DND-41 (cell line): ENCODE measurements around the gene SLC36A2.

Source experiments
- ATAC-seq: fragments of 200-7000 bp; cut with Tn5 transposase; 3 replicates; pipeline ENCODE4 v1.9.1; 2021; ENCODE audit warnings: low read depth; ENCODE audit not compliant: insufficient read depth
- DNase-seq: peaks from one replicate; pipeline ENCODE4 v3.0.0-alpha.2; 2020
- H2AFZ ChIP-seq: 2 replicates; pipeline ENCODE4 v1.6.0; 2012; ENCODE audit warnings: low read depth, low read length
- H3K27ac ChIP-seq: 2 replicates; pipeline ENCODE4 v1.5.1; 2012; ENCODE audit warnings: low read length, inconsistent platforms
- H3K27me3 ChIP-seq: fragments of 200-600 bp; sonication (generic); 2 replicates; pipeline ENCODE4 v1.6.0; 2012; ENCODE audit warnings: low read length, mild to moderate bottlenecking, inconsistent platforms; ENCODE audit not compliant: insufficient read depth, poor library complexity
- H3K36me3 ChIP-seq: 2 replicates; pipeline ENCODE4 v1.5.1; 2012; ENCODE audit warnings: low read length, inconsistent platforms; ENCODE audit not compliant: insufficient read depth
- H3K4me1 ChIP-seq: 2 replicates; pipeline ENCODE4 v1.5.1; 2012; ENCODE audit warnings: mild to moderate bottlenecking, low read length; ENCODE audit not compliant: insufficient read depth
- H3K4me2 ChIP-seq: 2 replicates; pipeline ENCODE4 v1.6.0; 2012; ENCODE audit warnings: mild to moderate bottlenecking, moderate library complexity, low read length, inconsistent platforms; ENCODE audit not compliant: insufficient read depth
- H3K4me3 ChIP-seq, 2 experiments: fragments of 200-600 bp in 1 of 2; shearing (Covaris generic) in 1 of 2; 2 replicates each; pipeline ENCODE4 v1.5.1; 2012 to 2016; ENCODE audit warnings: inconsistent platforms in 2 of 2, low read length in 2 of 2, mild to moderate bottlenecking in 2 of 2, low read depth in 1 of 2, moderate library complexity in 1 of 2
- H3K79me2 ChIP-seq: 2 replicates; pipeline ENCODE4 v1.6.0; 2012; ENCODE audit warnings: low read length, inconsistent platforms; ENCODE audit not compliant: insufficient read depth
- H3K9ac ChIP-seq: 2 replicates; pipeline ENCODE4 v1.6.0; 2012; ENCODE audit warnings: low read depth, mild to moderate bottlenecking, inconsistent platforms, low read length, moderate library complexity
- H3K9me3 ChIP-seq: 2 replicates; pipeline ENCODE4 v1.5.1; 2012; ENCODE audit warnings: low read length, moderate library complexity, mild to moderate bottlenecking, inconsistent platforms; ENCODE audit not compliant: insufficient read depth, severe bottlenecking
- H4K20me1 ChIP-seq: 2 replicates; pipeline ENCODE4 v1.6.0; 2012; ENCODE audit warnings: low read length; ENCODE audit not compliant: insufficient read depth
- CTCF ChIP-seq: IDR thresholded peaks from 2 replicates; pipeline ENCODE4 v1.5.1; 2012; ENCODE audit warnings: borderline replicate concordance, low read length, moderate library complexity, mild to moderate bottlenecking; ENCODE audit not compliant: poor library complexity, severe bottlenecking; ENCODE audit errors: extremely low read depth
- EZH2 ChIP-seq: IDR thresholded peaks from 3 replicates; pipeline ENCODE4 v1.6.1; 2012; ENCODE audit warnings: borderline replicate concordance, low read depth, mild to moderate bottlenecking, moderate library complexity, low read length, inconsistent platforms; ENCODE audit not compliant: severe bottlenecking

The SLC36A2 gene

GRCh38 chr5:151270599-151270998 lies 76.8 kb downstream of the SLC36A2 start:
- H4K20me1 ChIP-seq, result no peaks in the 10 kb centered on the region
- ATAC-seq (no peak), DNase-seq (no peak)
- H3K9ac ChIP-seq, result no peak overlapping the region
- no peak overlapping the region for H2AFZ ChIP-seq
- no peaks in the 10 kb centered on the region for H3K79me2 ChIP-seq
- no peaks in the 10 kb centered on the region for H3K9me3 ChIP-seq
- TF ChIP-seq EZH2, result no peak
- no peak for TF ChIP-seq CTCF
- H3K36me3 ChIP-seq, result peaks cover 57% of the 10 kb centered on the region
- H3K4me2 ChIP-seq, result no peak overlapping the region
- no peak overlapping the region for H3K4me3 ChIP-seq
- H3K27ac ChIP-seq, result no peak overlapping the region
- no peaks in the 10 kb centered on the region for H3K27me3 ChIP-seq
- H3K4me1 ChIP-seq, result no peaks in the 10 kb centered on the region

- H2AFZ ChIP-seq, result no peak overlapping the region
- peaks cover 85% of the 10 kb centered on the region for H3K36me3 ChIP-seq
- no peak overlapping the region for H3K4me3 ChIP-seq
- TF ChIP-seq CTCF, result no peak
- no peak for TF ChIP-seq EZH2
- ATAC-seq (no peak), DNase-seq (no peak)
- no peak overlapping the region for H3K9ac ChIP-seq
- no peaks in the 10 kb centered on the region for H3K4me1 ChIP-seq
- H4K20me1 ChIP-seq, result peaks cover 9% of the 10 kb centered on the region
- H3K79me2 ChIP-seq, result no peaks in the 10 kb centered on the region; the same call in 1 of the 2 replicates
- no peak overlapping the region for H3K4me2 ChIP-seq
- H3K27me3 ChIP-seq, result no peaks in the 10 kb centered on the region
- H3K9me3 ChIP-seq, result no peaks in the 10 kb centered on the region
- H3K27ac ChIP-seq, result no peak overlapping the region
Measured at GRCh38 chr5:151267491-151268260, 79.7 kb downstream of the SLC36A2 start.
